Skeletal muscle tissue (tissue), 4 donors: ENCODE measurements around the gene SLC16A10. TPM values are rescaled to one million over a fixed set of nuclear protein-coding genes. Genes with fewer than 3 reads are reported as not detected.

Experiments
- H3K27ac ChIP-seq: one replicate; pipeline ENCODE4 v1.7.0; 2013; ENCODE audit warnings: mild to moderate bottlenecking, low read depth, low read length, inconsistent platforms
- H3K27me3 ChIP-seq, 3 donors: one replicate each; pipeline ENCODE4 v1.7.0; 2013; ENCODE audit warnings: low read length in 3 of 3; ENCODE audit not compliant: control insufficient read depth in 3 of 3, insufficient read depth in 3 of 3
- H3K36me3 ChIP-seq, 3 donors: one replicate each; pipeline ENCODE4 v1.7.0; 2013; ENCODE audit warnings: low read length in 3 of 3; ENCODE audit not compliant: control insufficient read depth in 3 of 3, insufficient read depth in 3 of 3
- H3K4me1 ChIP-seq, 3 donors: one replicate each; pipeline ENCODE4 v1.7.0; 2013; ENCODE audit warnings: low read length in 3 of 3, mild to moderate bottlenecking in 3 of 3; ENCODE audit not compliant: control insufficient read depth in 3 of 3, insufficient read depth in 3 of 3
- H3K4me3 ChIP-seq, 3 donors: one replicate each; pipeline ENCODE4 v1.7.0; 2013; ENCODE audit warnings: low read length in 3 of 3
- H3K9ac ChIP-seq, 3 donors: one replicate each; pipeline ENCODE4 v1.7.0; 2013; ENCODE audit warnings: low read length in 3 of 3, mild to moderate bottlenecking in 3 of 3, moderate library complexity in 2 of 3, low read depth in 1 of 3
- H3K9me3 ChIP-seq, 3 donors: one replicate each; pipeline ENCODE4 v1.7.0; 2013; ENCODE audit warnings: low read length in 3 of 3; ENCODE audit not compliant: control insufficient read depth in 3 of 3
- total RNA-seq: library from RNA; depleted of rRNA; stranded (reverse); fragments of >200 nt; gene quantifications from one replicate; pipeline ENCODE4 v1.2.3, GENCODE V29; 2014
- donor health status: Osteomylitis.

SLC16A10 gene
- total RNA-seq, 1 donor from 2014 or later = 40.7 TPM

GRCh38 chr6:111205502-111205901, 118.2 kb downstream of the SLC16A10 start:
- H3K4me3 ChIP-seq = no peak overlapping the region
- no peaks in the 10 kb centered on the region for H3K9me3 ChIP-seq
- no peak overlapping the region for H3K9ac ChIP-seq
- H3K27me3 ChIP-seq = no peaks in the 10 kb centered on the region
- H3K4me1 ChIP-seq = peaks cover 2 to 7% (median 4%) of the 10 kb centered on the region in 3 donors
- H3K27ac ChIP-seq = no peak overlapping the region
- peaks cover 0 to 8% (median 4%) of the 10 kb centered on the region in 3 donors for H3K36me3 ChIP-seq

GRCh38 chr6:111207141-111207858, 120.0 kb downstream of the SLC16A10 start:
- H3K4me1 ChIP-seq = peaks cover 8 to 18% (median 12%) of the 10 kb centered on the region in 3 donors
- H3K27ac ChIP-seq = no peak overlapping the region
- no peak overlapping the region for H3K4me3 ChIP-seq
- no peaks in the 10 kb centered on the region for H3K27me3 ChIP-seq
- H3K9ac ChIP-seq = no peak overlapping the region
- H3K36me3 ChIP-seq = peaks cover 0 to 8% (median 4%) of the 10 kb centered on the region in 3 donors
- no peaks in the 10 kb centered on the region for H3K9me3 ChIP-seq

GRCh38 chr6:111208933-111209332, 121.6 kb downstream of the SLC16A10 start:
- no peak overlapping the region for H3K4me3 ChIP-seq
- no peaks in the 10 kb centered on the region for H3K9me3 ChIP-seq
- H3K27ac ChIP-seq = no peak overlapping the region

GRCh38 chr6:111210194-111210728, 123.0 kb downstream of the SLC16A10 start:
- Histone ChIP-seq H3K36me3 (peaks cover 0 to 8% (median 4%) of the 10 kb centered on the region in 3 donors), H3K4me3 (no peak overlapping the region), H3K27ac (no peak overlapping the region), H3K9ac (no peak overlapping the region), H3K9me3 (no peaks in the 10 kb centered on the region), H3K4me1 (peaks cover 4 to 21% (median 18%) of the 10 kb centered on the region in 3 donors), H3K27me3 (no peaks in the 10 kb centered on the region)

More at GRCh38 chr6:111208933-111209332, 121.6 kb downstream of the SLC16A10 start:
- Histone ChIP-seq H3K36me3 (peaks cover 0 to 8% (median 4%) of the 10 kb centered on the region in 3 donors), H3K27me3 (no peaks in the 10 kb centered on the region), H3K9ac (no peak overlapping the region), H3K4me1 (peaks cover 8 to 24% (median 20%) of the 10 kb centered on the region in 3 donors)

- Histone ChIP-seq H3K27me3 (no peaks in the 10 kb centered on the region), H3K4me1 (peaks cover 4 to 21% (median 18%) of the 10 kb centered on the region in 3 donors), H3K9ac (no peak overlapping the region), H3K27ac (peak overlapping the region; percentile 41), H3K36me3 (peaks cover 0 to 8% (median 4%) of the 10 kb centered on the region in 3 donors), H3K4me3 (no peak overlapping the region), H3K9me3 (no peaks in the 10 kb centered on the region)
Measured at GRCh38 chr6:111211411-111212030, 124.2 kb downstream of the SLC16A10 start.

- Histone ChIP-seq H3K9ac (no peak overlapping the region), H3K36me3 (peaks cover 2 to 5% (median 2%) of the 10 kb centered on the region in 3 donors), H3K4me3 (no peak overlapping the region), H3K4me1 (peaks cover 4 to 21% (median 18%) of the 10 kb centered on the region in 3 donors), H3K27ac (no peak overlapping the region), H3K27me3 (no peaks in the 10 kb centered on the region), H3K9me3 (no peaks in the 10 kb centered on the region)
Measured at GRCh38 chr6:111212625-111213024, 125.3 kb downstream of the SLC16A10 start.

GRCh38 chr6:111215131-111215530, 127.8 kb downstream of the SLC16A10 start:
- peaks cover 2 to 5% (median 5%) of the 10 kb centered on the region in 3 donors for H3K36me3 ChIP-seq
- no peaks in the 10 kb centered on the region for H3K27me3 ChIP-seq
- no peak overlapping the region for H3K4me3 ChIP-seq
- no peak overlapping the region for H3K27ac ChIP-seq
- H3K4me1 ChIP-seq = peaks cover 8 to 26% (median 24%) of the 10 kb centered on the region in 3 donors
- no peak overlapping the region for H3K9ac ChIP-seq
- no peaks in the 10 kb centered on the region for H3K9me3 ChIP-seq

- Histone ChIP-seq H3K27ac (peak overlapping the region; percentile 58), H3K4me3 (no peak overlapping the region), H3K27me3 (no peaks in the 10 kb centered on the region)
Measured at GRCh38 chr6:111219785-111220184, 132.5 kb downstream of the SLC16A10 start.

GRCh38 chr6:111220383-111221031, 133.2 kb downstream of the SLC16A10 start:
- Histone ChIP-seq H3K9me3 (no peaks in the 10 kb centered on the region), H3K36me3 (peaks cover 2 to 8% (median 5%) of the 10 kb centered on the region in 3 donors), H3K4me3 (peak overlapping the region in 1 of 3 donors; percentile 27), H3K27me3 (no peaks in the 10 kb centered on the region), H3K27ac (peak overlapping the region; percentile 58), H3K9ac (peak overlapping the region in 1 of 3 donors; percentile 1), H3K4me1 (peaks cover 6 to 12% (median 7%) of the 10 kb centered on the region in 3 donors)

More at GRCh38 chr6:111219785-111220184, 132.5 kb downstream of the SLC16A10 start:
- no peak overlapping the region for H3K9ac ChIP-seq
- H3K9me3 ChIP-seq = no peaks in the 10 kb centered on the region
- peaks cover 6 to 12% (median 7%) of the 10 kb centered on the region in 3 donors for H3K4me1 ChIP-seq
- peaks cover 2 to 8% (median 5%) of the 10 kb centered on the region in 3 donors for H3K36me3 ChIP-seq
